Caco-2 (cell line): Measurements from ENCODE around the gene ZNF543. TPM values are rescaled to one million over a fixed set of nuclear protein-coding genes. Genes with fewer than 3 reads are reported as not detected.

Source experiments
- BruUV-seq: library from RNA; stranded (reverse); fragments of 400-500 nt; replicated peaks from 2 replicates; lab custom pipeline; 2021; lab: Mats Ljungman, UMichigan
- CTCF ChIA-PET: fragments of 300-600 bp; sonication (Branson Sonifier 250); formaldehyde crosslinking; loops from one replicate; lab custom pipeline; 2022; ENCODE audit warnings: antibody characterized with exemption; lab: Charles Lee
- POLR2A ChIA-PET: fragments of 300-600 bp; sonication (Branson Sonifier 250); formaldehyde crosslinking; loops from one replicate; lab custom pipeline; 2022; ENCODE audit warnings: antibody characterized with exemption; lab: Charles Lee
- DNase-seq, 2 experiments: peaks; one replicate each; pipeline versions ENCODE4 v3.0.0 to v3.0.0-alpha.2; 2020 to 2022
- H3K27me3 ChIP-seq: replicated peaks from 2 replicates; pipeline ENCODE4 v1.6.0; 2011; ENCODE audit warnings: low read length; ENCODE audit not compliant: control insufficient read depth, insufficient read depth
- H3K36me3 ChIP-seq: 2 replicates; pipeline ENCODE4 v1.5.1; 2011; ENCODE audit warnings: low read length; ENCODE audit not compliant: control insufficient read depth, insufficient read depth
- H3K4me1 ChIP-seq: fragments of 250-450 bp; sonication (Bioruptor Pico); 2 replicates; pipeline ENCODE4 v1.5.1; 2020; ENCODE audit warnings: mild to moderate bottlenecking
- H3K4me3 ChIP-seq: 2 replicates; pipeline ENCODE4 v1.5.1; 2011; ENCODE audit warnings: low read depth, mild to moderate bottlenecking, control low read depth, low read length
- H3K9me3 ChIP-seq: fragments of 250-450 bp; sonication (Bioruptor Pico); 2 replicates; pipeline ENCODE4 v1.5.1; 2020; ENCODE audit warnings: mild to moderate bottlenecking, moderate library complexity
- H3K27ac Mint-ChIP-seq: one replicate; pipeline ENCODE4 v1.8.0; 2022; ENCODE audit warnings: mixed read lengths; ENCODE audit not compliant: unreplicated experiment
- H3K27me3 Mint-ChIP-seq: one replicate; pipeline ENCODE4 v1.8.0; 2022; ENCODE audit warnings: mixed read lengths; ENCODE audit not compliant: insufficient read depth, unreplicated experiment
- H3K36me3 Mint-ChIP-seq: one replicate; pipeline ENCODE4 v1.8.0; 2022; ENCODE audit warnings: mild to moderate bottlenecking, mixed read lengths; ENCODE audit not compliant: insufficient read depth, unreplicated experiment
- H3K4me1 Mint-ChIP-seq: one replicate; pipeline ENCODE4 v1.8.0; 2022; ENCODE audit warnings: low read depth, mixed read lengths; ENCODE audit not compliant: unreplicated experiment
- H3K4me3 Mint-ChIP-seq: one replicate; pipeline ENCODE4 v1.8.0; 2022; ENCODE audit warnings: mild to moderate bottlenecking, moderate library complexity, mixed read lengths; ENCODE audit not compliant: unreplicated experiment
- H3K9me3 Mint-ChIP-seq: one replicate; pipeline ENCODE4 v1.8.0; 2022; ENCODE audit warnings: mixed read lengths; ENCODE audit not compliant: unreplicated experiment
- CTCF ChIP-seq, 2 experiments: fragments of 200-600 bp in 1 of 2; IDR thresholded peaks; 1 replicate in 1 of 2; 2 replicates in 1 of 2; pipeline versions ENCODE4 v1.5.1 to v1.8.0; 2011 to 2022; ENCODE audit warnings: antibody characterized with exemption in 1 of 2, control low read depth in 1 of 2, inconsistent platforms in 1 of 2, low read depth in 1 of 2, low read length in 1 of 2, mild to moderate bottlenecking in 1 of 2, moderate library complexity in 1 of 2; ENCODE audit not compliant: insufficient read depth in 1 of 2, severe bottlenecking in 1 of 2, unreplicated experiment in 1 of 2
- intact Hi-C: fragments of 100-400 bp; cut with micrococcal nuclease; formaldehyde crosslinking; loops from one replicate; pipeline ENCODE4 v1.10.0; 2022; ENCODE audit not compliant: unreplicated experiment
- total RNA-seq: library from RNA; stranded (reverse); gene quantifications from 2 replicates; pipeline ENCODE4 v1.2.3, GENCODE V29; 2022

ZNF543 gene
- total RNA-seq, 1 experiment from 2014 or later, result 3.5 TPM

GRCh38 chr19:57351867-57352266, 31.6 kb downstream of the ZNF543 start:
- no peak for DNase-seq
- Mint-ChIP-seq H3K36me3 (no peaks in the 10 kb centered on the region), H3K27me3 (peaks cover 9% of the 10 kb centered on the region), H3K27ac (no peak overlapping the region), H3K4me1 (no peaks in the 10 kb centered on the region), H3K4me3 (no peak overlapping the region), H3K9me3 (peaks cover 14% of the 10 kb centered on the region)
- Histone ChIP-seq H3K9me3 (no peaks in the 10 kb centered on the region), H3K36me3 (no peaks in the 10 kb centered on the region), H3K4me3 (no peak overlapping the region), H3K27me3 (no peaks in the 10 kb centered on the region), H3K4me1 (no peaks in the 10 kb centered on the region)
- intact Hi-C loops, result no loop called here
- TF ChIP-seq CTCF (IDR thresholded peaks at IDR 0.05; ENCODE audit: insufficient read depth in 1 of 2, low read depth in 1 of 2, low read length in 1 of 2, severe bottlenecking in 1 of 2, unreplicated experiment in 1 of 2), result no peak
- ChIA-PET POLR2A (no interaction called here), CTCF (no interaction called here)
- no TSS peak for BruUV-seq

- Histone ChIP-seq H3K4me3 (no peak overlapping the region), H3K4me1 (no peaks in the 10 kb centered on the region), H3K27me3 (no peaks in the 10 kb centered on the region), H3K9me3 (no peaks in the 10 kb centered on the region), H3K36me3 (no peaks in the 10 kb centered on the region)
- peaks cover 14% of the 10 kb centered on the region for H3K9me3 Mint-ChIP-seq
- peaks cover 6% of the 10 kb centered on the region for H3K27me3 Mint-ChIP-seq
- H3K27ac Mint-ChIP-seq, result no peak overlapping the region
- H3K36me3 Mint-ChIP-seq, result no peaks in the 10 kb centered on the region
- no peak for DNase-seq
- no TSS peak for BruUV-seq
- intact Hi-C loops, result no loop called here
- ChIA-PET CTCF (no interaction called here), POLR2A (no interaction called here)
- no peak for TF ChIP-seq CTCF (IDR thresholded peaks at IDR 0.05; ENCODE audit: insufficient read depth in 1 of 2, low read depth in 1 of 2, low read length in 1 of 2, severe bottlenecking in 1 of 2, unreplicated experiment in 1 of 2)
- no peaks in the 10 kb centered on the region for H3K4me1 Mint-ChIP-seq
- no peak overlapping the region for H3K4me3 Mint-ChIP-seq
Observed at GRCh38 chr19:57355916-57356315, 35.6 kb downstream of the ZNF543 start.

GRCh38 chr19:57357406-57357805, 37.1 kb downstream of the ZNF543 start:
- Histone ChIP-seq H3K36me3 (no peaks in the 10 kb centered on the region), H3K4me3 (no peak overlapping the region), H3K4me1 (peaks cover 1% of the 10 kb centered on the region; the same call in 1 of the 2 replicates), H3K9me3 (peaks cover 6% of the 10 kb centered on the region), H3K27me3 (no peaks in the 10 kb centered on the region)
- Mint-ChIP-seq H3K4me1 (peaks cover 1% of the 10 kb centered on the region), H3K36me3 (no peaks in the 10 kb centered on the region), H3K27me3 (peaks cover 4% of the 10 kb centered on the region), H3K4me3 (no peak overlapping the region), H3K9me3 (peaks cover 6% of the 10 kb centered on the region), H3K27ac (no peak overlapping the region)
- TF ChIP-seq CTCF (IDR thresholded peaks at IDR 0.05; ENCODE audit: insufficient read depth in 1 of 2, low read depth in 1 of 2, low read length in 1 of 2, severe bottlenecking in 1 of 2, unreplicated experiment in 1 of 2), result no peak
- POLR2A ChIA-PET, result no interaction called here
- BruUV-seq, result no TSS peak
- CTCF ChIA-PET, result no interaction called here
- DNase-seq, result no peak
- intact Hi-C loops, result no loop called here
